ENCODE measurements around the gene TMEM213.

The TMEM213 gene

DNA sequence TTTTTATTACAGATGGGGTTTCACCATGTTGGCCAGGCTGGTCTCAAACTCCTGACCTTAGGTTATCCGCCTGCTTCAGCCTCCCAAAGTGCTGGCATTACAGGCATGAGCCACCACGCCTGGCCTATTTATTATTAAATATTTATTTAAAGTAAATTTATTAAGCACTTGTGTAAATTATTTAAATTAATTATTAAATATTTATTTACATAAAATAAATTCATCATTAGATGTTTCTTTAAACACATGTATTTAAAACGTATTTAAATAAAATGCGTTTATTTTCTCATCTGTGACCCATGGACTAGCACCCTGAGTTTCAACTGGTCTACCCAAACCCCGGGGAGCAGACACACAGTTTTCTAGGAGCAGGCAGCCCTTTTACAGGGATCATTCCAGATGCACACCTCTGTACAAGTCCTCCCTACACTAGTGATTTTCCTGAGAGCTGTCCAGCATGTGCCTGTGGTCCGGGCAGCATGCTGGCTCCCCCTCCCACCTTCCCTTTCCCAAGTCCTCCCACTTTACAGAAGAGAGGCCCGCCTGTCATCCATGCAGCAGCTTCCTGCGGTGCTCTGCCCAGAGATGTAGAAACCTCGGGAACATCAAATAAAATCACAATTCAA, 89.4 kb downstream of the TMEM213 start:
- H3K4me3 ChIP-seq (ENCODE audit: low read depth, low read length) = no peak overlapping the region
- TF ChIP-seq, protein P1, sequence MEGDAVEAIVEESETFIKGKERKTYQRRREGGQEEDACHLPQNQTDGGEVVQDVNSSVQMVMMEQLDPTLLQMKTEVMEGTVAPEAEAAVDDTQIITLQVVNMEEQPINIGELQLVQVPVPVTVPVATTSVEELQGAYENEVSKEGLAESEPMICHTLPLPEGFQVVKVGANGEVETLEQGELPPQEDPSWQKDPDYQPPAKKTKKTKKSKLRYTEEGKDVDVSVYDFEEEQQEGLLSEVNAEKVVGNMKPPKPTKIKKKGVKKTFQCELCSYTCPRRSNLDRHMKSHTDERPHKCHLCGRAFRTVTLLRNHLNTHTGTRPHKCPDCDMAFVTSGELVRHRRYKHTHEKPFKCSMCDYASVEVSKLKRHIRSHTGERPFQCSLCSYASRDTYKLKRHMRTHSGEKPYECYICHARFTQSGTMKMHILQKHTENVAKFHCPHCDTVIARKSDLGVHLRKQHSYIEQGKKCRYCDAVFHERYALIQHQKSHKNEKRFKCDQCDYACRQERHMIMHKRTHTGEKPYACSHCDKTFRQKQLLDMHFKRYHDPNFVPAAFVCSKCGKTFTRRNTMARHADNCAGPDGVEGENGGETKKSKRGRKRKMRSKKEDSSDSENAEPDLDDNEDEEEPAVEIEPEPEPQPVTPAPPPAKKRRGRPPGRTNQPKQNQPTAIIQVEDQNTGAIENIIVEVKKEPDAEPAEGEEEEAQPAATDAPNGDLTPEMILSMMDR (IDR thresholded peaks at IDR 0.05; ENCODE audit: low read depth, low read length, missing control alignments) = no peak
- DNase-seq (ENCODE audit: low read depth) = no peak
- in situ Hi-C loops (cut with HindIII; ENCODE audit: low sequenced_read_pairs) = no loop called here

Data from astrocyte of the cerebellum (primary cell).